MM.1S (cell line): Measurements from ENCODE around the gene INSRR.

Experiments used
- EZH2 ChIP-seq: fragments of 300-600 bp; sonication (generic); optimal IDR thresholded peaks from 2 replicates; pipeline ENCODE3; 2017; ENCODE audit warnings: low read depth, mild to moderate bottlenecking, antibody characterized with exemption, low read length, mixed read lengths
- EZH2phosphoT487 ChIP-seq: fragments of 300-600 bp; sonication (generic); IDR thresholded peaks from 2 replicates; pipeline ENCODE4 v1.6.1; 2018; ENCODE audit warnings: antibody characterized with exemption, low read length
- TF ChIP-seq, protein P1 (sequence below): fragments of 300-600 bp; sonication (generic); IDR thresholded peaks from 2 replicates; pipeline ENCODE4 v1.5.1; 2016; ENCODE audit warnings: antibody characterized with exemption, low read length, mixed read lengths

DNA sequence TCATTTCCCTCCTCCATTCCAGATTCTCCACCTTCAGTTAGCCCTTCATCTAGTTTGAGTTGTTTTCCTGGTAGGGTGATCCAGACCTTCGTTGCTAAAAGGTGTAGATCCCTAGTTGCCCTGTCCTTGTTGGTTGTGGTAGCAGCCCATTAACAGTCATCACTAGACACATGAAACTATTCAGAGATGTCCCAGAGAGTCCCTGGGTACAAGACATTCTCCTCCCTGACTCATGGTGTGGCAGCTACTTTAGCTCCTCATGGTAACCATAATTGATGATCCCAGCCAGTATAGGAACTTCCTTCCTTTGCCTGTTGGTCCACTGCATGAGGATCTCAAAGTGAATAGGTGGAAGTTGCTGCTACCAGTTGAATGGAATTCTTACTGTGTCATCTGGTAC lies 36.2 kb downstream of the INSRR start:
- TF ChIP-seq EZH2 (no peak), EZH2phosphoT487 (no peak)
- TF ChIP-seq, protein P1, sequence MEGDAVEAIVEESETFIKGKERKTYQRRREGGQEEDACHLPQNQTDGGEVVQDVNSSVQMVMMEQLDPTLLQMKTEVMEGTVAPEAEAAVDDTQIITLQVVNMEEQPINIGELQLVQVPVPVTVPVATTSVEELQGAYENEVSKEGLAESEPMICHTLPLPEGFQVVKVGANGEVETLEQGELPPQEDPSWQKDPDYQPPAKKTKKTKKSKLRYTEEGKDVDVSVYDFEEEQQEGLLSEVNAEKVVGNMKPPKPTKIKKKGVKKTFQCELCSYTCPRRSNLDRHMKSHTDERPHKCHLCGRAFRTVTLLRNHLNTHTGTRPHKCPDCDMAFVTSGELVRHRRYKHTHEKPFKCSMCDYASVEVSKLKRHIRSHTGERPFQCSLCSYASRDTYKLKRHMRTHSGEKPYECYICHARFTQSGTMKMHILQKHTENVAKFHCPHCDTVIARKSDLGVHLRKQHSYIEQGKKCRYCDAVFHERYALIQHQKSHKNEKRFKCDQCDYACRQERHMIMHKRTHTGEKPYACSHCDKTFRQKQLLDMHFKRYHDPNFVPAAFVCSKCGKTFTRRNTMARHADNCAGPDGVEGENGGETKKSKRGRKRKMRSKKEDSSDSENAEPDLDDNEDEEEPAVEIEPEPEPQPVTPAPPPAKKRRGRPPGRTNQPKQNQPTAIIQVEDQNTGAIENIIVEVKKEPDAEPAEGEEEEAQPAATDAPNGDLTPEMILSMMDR, result no peak
